Hepatic stellate cell (primary cell): ENCODE results near the gene EEF1E1.
"Not testable (repeated sequence)": the region's sequence is repeated elsewhere in the genome, so short reads cannot be mapped to it uniquely, and the experiment has no call there.

Experiments
- DNase-seq: peaks from one replicate; pipeline ENCODE4 v3.0.0; 2011; ENCODE audit warnings: low spot score

The EEF1E1 gene

GRCh38 chr6:8063761-8064637 is 38.3 kb downstream of the EEF1E1 start, which contains the start of gene BLOC1S5:
Gene BLOC1S5 (minus strand): TSS chr6:8064389. CDS start chr6:8064376, 13 bp downstream.
- peak; percentile 87 for DNase-seq

GRCh38 chr6:8061736-8062135 is 40.6 kb downstream of the EEF1E1 start:
- no peak for DNase-seq

GRCh38 chr6:8060346-8060745 is 42.0 kb downstream of the EEF1E1 start:
- no peak for DNase-seq

- DNase-seq, result peak; percentile 15
These were observed 43.2 kb downstream of the EEF1E1 start for GRCh38 chr6:8059129-8059528.

GRCh38 chr6:8057793-8058192 is 44.6 kb downstream of the EEF1E1 start:
- no peak for DNase-seq

DNA sequence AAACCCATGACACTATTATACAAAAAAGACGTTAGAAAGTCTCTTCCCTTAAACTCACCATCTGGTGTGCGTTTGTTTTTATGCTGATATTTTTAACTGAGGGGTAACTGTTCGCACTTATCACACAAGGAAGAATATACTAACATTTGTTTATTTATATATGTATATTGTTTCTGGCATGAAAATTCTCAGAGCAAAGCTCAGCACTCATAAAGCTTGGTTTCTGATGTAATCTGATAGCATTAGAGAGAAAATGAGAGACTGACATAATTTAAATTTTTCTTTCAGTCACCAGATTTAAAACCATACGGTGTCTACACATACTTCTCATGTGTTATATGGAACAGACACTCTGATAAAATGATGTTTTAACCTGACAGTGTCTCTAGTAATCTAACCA is 45.1 kb downstream of the EEF1E1 start:
- no peak for DNase-seq

- no peak for DNase-seq
These were observed 48.1 kb downstream of the EEF1E1 start for GRCh38 chr6:8054276-8054675.

DNA sequence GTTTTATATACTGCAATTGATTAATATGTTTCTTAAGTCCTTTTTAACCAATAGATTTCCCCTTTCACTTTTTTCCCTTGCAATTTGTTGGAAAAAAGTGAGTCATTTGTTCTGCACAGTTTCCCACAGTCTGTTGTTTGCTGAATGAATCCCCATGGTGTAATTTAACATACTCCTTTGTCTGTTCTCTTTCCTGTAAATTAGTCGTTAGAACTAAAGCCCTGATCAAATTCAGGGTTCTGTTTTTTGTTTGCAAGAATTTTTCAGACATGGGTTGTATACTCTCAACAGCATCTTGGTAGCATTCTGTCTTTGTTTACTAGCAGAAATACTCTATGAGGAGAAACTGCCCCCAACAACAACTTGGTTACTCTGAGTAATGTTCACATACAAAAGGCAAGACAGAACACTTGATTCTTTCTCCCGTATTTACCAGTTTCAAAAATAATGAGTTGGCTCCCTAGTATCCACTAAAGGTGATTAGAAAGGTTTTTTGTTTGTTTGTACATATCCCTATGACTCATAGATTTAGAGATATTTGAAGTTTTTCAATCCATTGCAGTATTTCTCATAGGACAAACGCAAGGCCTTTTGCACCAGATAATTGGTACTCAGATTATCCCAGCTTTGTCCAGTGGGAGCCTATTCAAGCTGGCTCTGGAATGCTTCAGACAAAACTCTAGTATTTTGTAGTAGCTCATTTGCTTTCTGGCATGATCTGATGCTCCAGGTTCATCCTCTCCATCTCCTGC is 54.6 kb downstream of the EEF1E1 start:
- DNase-seq, result no peak

DNA sequence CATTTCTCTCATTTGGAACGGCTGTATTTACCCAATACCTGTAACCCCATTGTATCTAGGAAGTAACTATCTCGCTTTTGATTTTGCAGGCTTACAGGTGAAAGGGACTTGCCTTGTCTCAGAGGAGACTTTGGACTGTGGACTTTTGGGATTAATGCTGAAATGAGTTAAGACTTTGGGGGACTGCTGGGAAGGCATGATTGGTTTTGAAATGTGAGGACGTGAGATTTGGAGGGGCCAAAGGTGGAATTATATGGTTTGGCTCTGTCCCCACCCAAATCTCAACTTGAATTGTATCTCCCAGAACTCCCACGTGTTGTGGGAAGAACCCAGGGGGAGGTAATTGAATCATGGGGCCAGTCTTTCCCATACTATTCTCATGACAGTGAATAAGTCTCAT is 56.6 kb downstream of the EEF1E1 start:
- not testable (repeated sequence) for DNase-seq

- DNase-seq, result no peak
These were observed 59.1 kb downstream of the EEF1E1 start for GRCh38 chr6:8043221-8043620.

GRCh38 chr6:8041913-8042583 is 60.3 kb downstream of the EEF1E1 start:
- DNase-seq, result no peak

GRCh38 chr6:8034107-8034506 is 68.2 kb downstream of the EEF1E1 start:
- not testable (repeated sequence) for DNase-seq

GRCh38 chr6:8030920-8031319 is 71.4 kb downstream of the EEF1E1 start:
- DNase-seq, result no peak
